ENCODE results near the gene TRPC3. TPM values are rescaled to one million over a fixed set of nuclear protein-coding genes. Genes with fewer than 3 reads are reported as not detected.

Gene TRPC3
- total and polyA plus RNA-seq, 2 of the 8 experiments (the other 6 are each of a cell fraction or from before 2014, with no cell fraction given) = 0.37 to 0.41 TPM

DNA sequence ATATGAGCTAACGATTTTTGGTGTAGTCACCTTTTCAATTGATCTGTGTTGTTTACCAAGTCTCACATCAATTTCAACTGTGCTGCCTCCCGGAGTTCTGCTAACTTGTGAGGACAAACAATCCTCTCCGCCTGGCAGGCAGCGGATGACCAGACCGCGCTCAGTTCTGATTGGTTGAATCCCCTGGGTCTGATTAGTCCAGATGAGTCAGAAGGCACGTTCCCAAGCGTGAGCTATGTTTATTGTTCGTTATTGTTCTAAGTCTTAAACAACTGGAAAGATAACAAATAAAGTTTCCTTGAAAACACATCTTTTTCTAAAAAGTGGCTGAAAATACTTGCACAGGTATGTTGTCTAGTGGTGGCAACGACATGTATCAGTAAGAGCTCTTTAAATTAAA lies 37.9 kb upstream of the TRPC3 start:
- WGBS, 2 experiments (ENCODE audit: extremely low coverage in 1 of 2, insufficient coverage in 1 of 2, insufficient read length in 1 of 2, insufficient replicate concordance in 2 of 2, low coverage in 1 of 2, low lambda C conversion rate in 2 of 2, missing lambda C conversion rate in 1 of 2) = 77% methylated on average over 10 of the region's 10 CpGs; no CpG with 5 or more reads in 1 of the 2 experiments
- H2BK120ac ChIP-seq (replicated peaks; ENCODE audit: low read depth, low read length) = no peak overlapping the region
- POLR2A ChIA-PET (ENCODE audit: partially characterized antibody) = no interaction called here
- DNase-seq (ENCODE audit: low read depth in 1 of 2, low spot score in 2 of 2) = no peak
- H3K9me3 ChIP-seq (ENCODE audit: insufficient read depth in 2 of 2, low read depth in 1 of 2, low read length in 1 of 2) = no peaks in the 10 kb centered on the region
- H3K36me3 ChIP-seq (ENCODE audit: control insufficient read depth in 2 of 4, insufficient read depth in 4 of 4, low read length in 3 of 4) = no peaks in the 10 kb centered on the region
- H3K14ac ChIP-seq (ENCODE audit: insufficient read length) = no peak overlapping the region
- H3K79me2 ChIP-seq (ENCODE audit: control insufficient read depth in 1 of 2, insufficient read depth in 2 of 2, low read length in 2 of 2) = no peaks in the 10 kb centered on the region
- no peak overlapping the region for H4K5ac ChIP-seq (ENCODE audit: insufficient read length, low read depth, low read length)
- H2AFZ ChIP-seq (ENCODE audit: low read length) = no peak overlapping the region
- H2BK15ac ChIP-seq (ENCODE audit: low read length) = no peak overlapping the region
- CTCF ChIA-PET (ENCODE audit: partially characterized antibody) = interaction anchor here (1.3 to 2.0 kb wide), 5 partner anchors 9 to 45 kb away, joined by 3 to 15 read pairs (median 4); no protein-coding TSS in a partner anchor
- H3K9ac ChIP-seq (replicated peaks in 1 of 4; ENCODE audit: extremely low read depth in 1 of 4, low read depth in 3 of 4, low read length in 3 of 4) = no peak overlapping the region
- no peaks in the 10 kb centered on the region for H3K4me1 ChIP-seq (replicated peaks in 1 of 4; ENCODE audit: control insufficient read depth in 3 of 4, insufficient read depth in 4 of 4, low read length in 3 of 4)
- H3K4ac ChIP-seq (replicated peaks; ENCODE audit: insufficient read length, low read depth, low read length) = no peak overlapping the region
- no peak overlapping the region for H2BK20ac ChIP-seq (ENCODE audit: low read length)
- no peak overlapping the region for H3K18ac ChIP-seq (ENCODE audit: extremely low read depth, low read length)
- no peak for FAIRE-seq
- no peaks in the 10 kb centered on the region for H3K79me1 ChIP-seq (ENCODE audit: low read depth, low read length)
- no peak overlapping the region for H3K4me2 ChIP-seq (ENCODE audit: insufficient read depth in 1 of 2, low read depth in 2 of 2, low read length in 2 of 2)
- TF ChIP-seq TAF7 (optimal IDR thresholded peaks at IDR 0.05; ENCODE audit: borderline replicate concordance, low read depth, low read length) (no peak), EP300 (IDR thresholded peaks at IDR 0.05; ENCODE audit: borderline replicate concordance in 1 of 2, low read depth in 2 of 2, low read length in 2 of 2) (no peak), ATF2 (IDR thresholded peaks at IDR 0.05; ENCODE audit: low read length) (no peak), SP1 (IDR thresholded peaks at IDR 0.05; ENCODE audit: low read depth, low read length) (no peak), CHD2 (IDR thresholded peaks at IDR 0.05; ENCODE audit: low read length) (no peak), SIRT6 (IDR thresholded peaks at IDR 0.05; ENCODE audit: low read length) (no peak), CBX8 (IDR thresholded peaks at IDR 0.05; ENCODE audit: borderline replicate concordance, low read depth, low read length) (no peak), KDM1A (IDR thresholded peaks at IDR 0.05; ENCODE audit: borderline replicate concordance, low read length) (no peak), JUN (IDR thresholded peaks at IDR 0.05; ENCODE audit: low read depth, low read length) (no peak), TCF12 (IDR thresholded peaks at IDR 0.05; ENCODE audit: low read depth, low read length) (no peak), NRF1 (IDR thresholded peaks at IDR 0.05; ENCODE audit: low read depth, low read length) (no peak)
- no peak overlapping the region for H3K23ac ChIP-seq (ENCODE audit: insufficient read length)
- no peaks in the 10 kb centered on the region for H4K20me1 ChIP-seq (replicated peaks in 1 of 2; ENCODE audit: control insufficient read depth in 1 of 2, insufficient read depth in 2 of 2, low read length in 2 of 2)
- no peak overlapping the region for H2AK5ac ChIP-seq (ENCODE audit: low read depth, low read length)
- no peaks in the 10 kb centered on the region for H3K23me2 ChIP-seq (ENCODE audit: low read depth, low read length)
- no peak overlapping the region for H3K27ac ChIP-seq (ENCODE audit: low read depth, low read length)
- H3K56ac ChIP-seq (replicated peaks; ENCODE audit: insufficient read length, low read depth, low read length) = no peak overlapping the region
- H2BK5ac ChIP-seq (ENCODE audit: low read depth, low read length) = no peak overlapping the region
- H4K8ac ChIP-seq (ENCODE audit: extremely low read depth, insufficient read depth, low read length) = no peak overlapping the region
- no peaks in the 10 kb centered on the region for H3K27me3 ChIP-seq (replicated peaks in 1 of 4; ENCODE audit: control insufficient read depth in 3 of 4, extremely low read depth in 1 of 4, insufficient read depth in 3 of 4, low read length in 3 of 4)
- H2BK12ac ChIP-seq (ENCODE audit: low read depth, low read length) = no peak overlapping the region
- H4K91ac ChIP-seq (replicated peaks; ENCODE audit: insufficient read length, low read length) = no peak overlapping the region
- no peak overlapping the region for H3K4me3 ChIP-seq (ENCODE audit: extremely low read depth in 1 of 4, insufficient read depth in 2 of 4, low read depth in 3 of 4, low read length in 4 of 4)
